ENCODE results near the gene TTK.
"Not testable (repeated sequence)": the region's sequence is repeated elsewhere in the genome, so short reads cannot be mapped to it uniquely, and the experiment has no call there.

Gene TTK

DNA sequence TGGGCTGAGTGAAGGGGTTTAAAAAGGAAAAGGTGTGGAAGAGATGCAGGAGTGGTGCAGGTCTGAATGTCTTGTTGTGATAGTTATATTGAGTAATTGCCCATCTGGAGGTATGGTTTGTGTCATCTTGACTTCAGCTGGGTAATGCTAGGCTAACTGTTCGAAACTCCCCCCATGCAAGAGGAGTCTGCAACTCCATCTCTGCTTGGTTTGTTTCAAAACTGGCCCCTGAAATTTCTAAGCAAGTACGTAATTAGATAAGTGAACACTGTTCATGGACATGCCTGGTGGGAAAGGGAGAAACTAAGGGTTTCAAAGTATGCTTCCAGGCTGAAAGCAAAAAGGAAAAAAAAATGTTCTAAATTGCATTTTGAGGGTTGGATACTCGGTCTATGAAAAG lies 17.1 kb downstream of the TTK start:
- DNase-seq (ENCODE audit: low read depth): no peak

- DNase-seq (ENCODE audit: low read depth): no peak
Observed at GRCh38 chr6:80022803-80023202, 18.4 kb downstream of the TTK start.

- no peak for DNase-seq (ENCODE audit: low read depth)
Observed at GRCh38 chr6:80028589-80028988, 24.1 kb downstream of the TTK start.

DNA sequence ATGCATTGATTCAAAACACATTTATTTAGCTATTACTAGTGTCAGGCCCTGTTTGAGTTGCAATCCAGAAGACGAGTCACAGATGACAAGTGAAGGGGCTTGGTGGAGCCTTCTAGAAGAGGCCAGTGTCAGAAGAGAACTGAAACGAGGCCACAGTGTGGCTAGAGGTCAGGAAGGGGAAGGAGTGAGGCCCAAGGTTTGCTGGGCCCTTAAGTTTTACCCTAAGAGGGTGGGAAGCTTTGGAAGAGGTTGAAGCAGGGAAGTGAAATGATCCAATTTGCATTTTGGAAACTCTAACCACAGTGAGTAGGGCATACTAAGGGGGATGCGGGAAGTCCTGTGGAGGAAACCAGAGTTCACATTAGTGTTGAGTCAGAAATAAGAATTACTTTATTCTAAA lies 25.0 kb downstream of the TTK start:
- no peak for DNase-seq (ENCODE audit: low read depth)

GRCh38 chr6:80048220-80048619 lies 43.8 kb downstream of the TTK start:
- not testable (repeated sequence) for DNase-seq (ENCODE audit: low read depth)

- DNase-seq (ENCODE audit: low read depth): no peak
Observed at GRCh38 chr6:80060774-80061173, 56.3 kb downstream of the TTK start.

DNA sequence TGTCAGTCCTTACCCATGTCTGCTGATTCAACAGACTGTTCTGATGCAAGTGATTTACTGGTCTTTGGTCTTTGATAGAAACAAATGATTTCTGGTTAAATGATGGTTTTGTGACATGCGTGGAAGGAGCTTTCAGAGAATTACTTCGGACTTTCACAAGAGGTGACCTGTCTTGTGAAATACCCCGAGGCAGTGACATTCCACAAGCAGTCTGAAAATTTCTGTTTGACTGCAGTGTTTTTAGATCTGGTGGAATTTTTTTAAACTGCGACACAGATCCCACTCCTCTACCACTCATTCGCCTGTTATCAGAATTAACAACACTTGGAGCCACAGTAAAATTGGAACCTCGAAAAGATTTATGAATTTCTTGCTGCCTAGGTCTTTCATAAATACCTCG lies 63.7 kb downstream of the TTK start:
- not testable (repeated sequence) for DNase-seq (ENCODE audit: low read depth)

DNA sequence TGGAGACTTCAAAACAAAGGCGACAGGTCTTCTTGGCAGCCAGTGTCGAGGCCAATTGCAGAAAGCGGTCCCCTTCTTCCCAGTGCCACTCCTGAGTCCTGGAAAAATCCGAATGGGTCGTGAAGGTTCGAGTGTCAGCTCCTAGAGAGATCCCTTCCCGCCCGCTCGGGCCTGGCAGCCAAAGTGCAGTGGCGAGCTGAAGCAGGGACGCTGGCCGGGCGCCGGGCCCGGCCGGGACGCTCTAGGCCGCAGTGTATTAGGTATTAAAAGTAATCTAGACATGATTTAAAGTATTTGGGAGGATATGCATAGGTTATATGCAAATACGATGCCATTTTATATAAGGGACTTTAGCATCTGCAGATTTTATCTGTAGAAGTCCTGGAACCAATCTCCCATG lies 66.0 kb downstream of the TTK start:
- DNase-seq (ENCODE audit: low read depth): not testable (repeated sequence)

- DNase-seq (ENCODE audit: low read depth): no peak
Observed at GRCh38 chr6:80077067-80077466, 72.6 kb downstream of the TTK start.

GRCh38 chr6:80088637-80089036 lies 84.2 kb downstream of the TTK start:
- DNase-seq (ENCODE audit: low read depth): no peak

DNA sequence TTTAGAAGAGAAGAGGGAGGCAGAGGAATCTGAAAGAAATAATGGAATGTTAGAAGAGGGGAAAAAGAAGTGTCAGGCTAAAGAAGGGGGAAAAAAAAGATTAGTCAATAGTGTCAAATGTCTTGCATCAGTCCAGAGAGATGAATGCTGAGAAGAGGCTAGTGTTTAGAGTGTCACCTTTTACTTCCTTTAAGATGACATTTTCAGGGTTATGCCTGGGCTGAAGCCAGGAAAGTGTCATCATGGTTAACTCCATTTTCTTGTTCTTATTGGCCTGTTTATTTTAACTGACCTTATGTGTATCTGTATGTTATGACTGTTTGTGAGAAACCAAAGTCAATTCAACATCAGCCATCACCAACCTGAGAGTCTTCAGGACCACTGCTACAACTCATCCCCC lies 87.1 kb downstream of the TTK start:
- DNase-seq (ENCODE audit: low read depth): no peak
